Right lung (tissue), 5 donors: ENCODE data around the gene SERTAD2. TPM values are rescaled to one million over a fixed set of nuclear protein-coding genes. Genes with fewer than 3 reads are reported as not detected.

Experiments used
- DNase-seq, 2 donors: peaks; one replicate each; pipeline ENCODE4 v3.0.0-alpha.2; 2013
- polyA plus RNA-seq, 5 donors: library from polyadenylated mRNA; unstranded; fragments of 120-200 nt; gene quantifications; one replicate each; pipeline versions ENCODE4 v1.2.1 to v1.2.3, GENCODE V29; 2013; ENCODE audit warnings: inconsistent platforms in 1 of 5, low replicate concordance in 1 of 5; ENCODE audit not compliant: insufficient read length in 5 of 5, insufficient read depth in 1 of 5

Gene SERTAD2
- polyA plus RNA-seq, 5 donors = 22.3 to 27.9 (median 24.7) TPM

DNA sequence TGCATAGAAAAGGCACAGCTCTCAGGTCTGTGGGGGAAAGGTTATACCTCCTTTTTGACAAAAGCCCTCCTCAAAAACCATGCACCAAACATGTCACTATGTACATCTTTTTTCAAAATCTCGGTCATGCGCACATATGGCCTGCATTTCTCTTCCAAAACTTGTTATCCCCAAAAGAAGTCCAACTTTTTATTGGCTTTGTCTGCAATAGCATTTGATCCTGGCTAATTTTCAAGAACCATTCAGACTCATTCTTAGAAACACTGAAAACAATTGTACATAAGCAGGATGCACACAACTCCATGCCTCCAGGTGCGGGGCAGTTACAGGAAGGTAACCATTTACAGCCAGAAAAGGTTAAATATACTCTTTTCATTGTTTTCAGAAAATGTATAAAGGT is 21.9 kb downstream of the SERTAD2 start:
- no peak for DNase-seq

DNA sequence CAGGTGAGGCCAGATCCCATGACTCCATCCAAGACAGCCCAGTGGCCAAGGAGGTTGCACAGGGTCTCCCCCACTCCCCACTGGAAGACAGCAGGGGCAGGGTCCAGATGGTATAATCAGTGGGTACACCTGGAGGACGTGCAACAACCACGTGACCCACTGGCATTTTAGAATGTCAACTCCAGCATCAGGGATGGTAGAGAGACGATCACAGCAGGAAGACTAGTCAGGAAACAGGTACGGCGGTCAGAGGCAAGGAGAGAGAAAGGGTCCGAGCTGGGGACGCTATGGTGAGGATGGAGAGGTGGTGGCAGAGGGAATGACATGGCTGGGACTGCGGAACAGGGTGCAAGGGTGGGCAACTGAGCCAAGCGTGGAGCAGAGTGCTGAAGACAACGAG is 23.0 kb downstream of the SERTAD2 start:
- no peak for DNase-seq

DNA sequence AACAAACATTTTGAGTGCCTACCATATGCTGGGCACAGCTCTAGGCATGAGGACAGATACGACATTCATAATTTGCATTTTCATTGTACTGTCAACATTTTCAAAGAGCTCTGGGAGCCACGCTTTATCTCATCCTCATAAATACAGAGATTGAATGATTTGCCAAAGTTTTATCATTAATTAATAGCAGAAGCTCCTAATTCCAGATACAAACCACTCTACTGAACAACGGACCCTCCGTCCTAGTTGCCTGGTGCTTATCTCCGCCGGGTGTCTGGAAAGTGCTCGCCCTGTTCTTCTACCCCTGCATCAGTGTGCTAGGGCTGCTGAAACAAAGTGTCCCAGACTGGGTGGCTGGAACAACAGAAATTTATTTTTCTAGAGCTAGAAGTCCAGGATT is 23.8 kb downstream of the SERTAD2 start:
- no peak for DNase-seq

DNA sequence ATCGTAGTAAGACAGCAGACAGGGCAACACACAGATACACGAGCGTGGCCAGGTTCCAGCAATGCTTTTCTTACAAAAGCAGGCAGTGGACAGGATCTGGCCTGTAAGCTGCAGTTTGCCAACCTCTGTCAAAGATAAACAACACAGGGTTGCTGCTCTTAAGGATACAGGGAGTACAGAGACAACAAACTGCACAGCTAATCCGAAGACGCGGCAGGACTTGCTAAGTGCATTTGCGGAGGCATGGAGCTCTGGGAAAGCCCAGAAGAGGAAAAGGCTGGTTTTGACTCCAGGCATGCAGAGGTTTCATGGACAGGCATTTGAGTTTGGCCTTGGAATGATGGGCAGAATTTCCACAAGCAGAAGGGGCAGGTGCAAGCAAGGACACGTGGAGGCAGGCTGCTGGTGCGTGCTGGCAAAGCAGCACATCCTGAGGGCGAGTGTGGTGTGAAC is 24.4 kb downstream of the SERTAD2 start:
- no peak for DNase-seq

DNA sequence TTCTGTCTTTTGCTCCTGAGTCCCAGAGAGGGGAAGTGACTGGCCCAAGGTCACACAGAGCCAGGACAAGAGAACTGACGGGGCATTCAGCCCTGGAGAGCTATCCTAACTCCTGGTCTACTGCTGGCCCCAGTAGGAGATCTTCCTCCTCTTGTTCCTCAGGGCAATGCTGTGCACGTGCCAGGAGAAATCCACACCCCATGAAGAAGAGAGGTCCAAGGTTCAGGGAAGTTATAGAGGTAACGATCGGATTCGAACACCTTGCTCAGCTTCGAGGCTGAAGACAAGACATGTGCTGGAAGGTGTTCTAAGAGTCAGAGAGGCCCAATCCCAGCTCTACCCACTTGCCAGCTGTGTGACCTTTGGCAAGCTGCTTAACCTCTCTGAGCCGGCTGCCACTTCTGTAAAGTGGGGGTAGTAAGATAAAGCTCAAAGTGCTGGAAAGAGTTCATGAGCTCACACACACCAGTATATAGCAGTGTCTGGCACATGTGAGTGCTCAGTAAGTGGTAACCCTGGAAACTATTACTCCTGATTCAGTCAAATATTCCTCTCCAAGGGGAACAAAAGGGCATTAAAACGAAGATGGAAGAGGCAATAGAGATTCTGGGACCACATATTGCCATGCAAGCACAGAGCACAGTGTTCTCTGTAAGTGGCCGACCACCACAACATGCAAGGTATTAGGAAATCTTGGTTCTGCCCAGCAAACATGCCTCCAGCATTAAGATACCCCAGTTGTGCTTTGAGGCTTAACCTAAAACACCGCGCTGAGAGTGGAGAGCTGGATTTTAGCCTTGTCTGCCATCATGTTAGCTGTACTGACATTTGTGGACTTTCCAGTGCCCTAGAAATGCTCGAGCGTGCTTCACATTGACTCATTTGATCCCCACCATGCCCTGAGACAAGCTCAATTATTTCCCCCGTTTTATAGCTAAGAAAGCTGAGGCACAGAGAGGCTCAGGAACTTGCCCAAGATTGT is 25.6 kb downstream of the SERTAD2 start:
- DNase-seq = no peak

DNA sequence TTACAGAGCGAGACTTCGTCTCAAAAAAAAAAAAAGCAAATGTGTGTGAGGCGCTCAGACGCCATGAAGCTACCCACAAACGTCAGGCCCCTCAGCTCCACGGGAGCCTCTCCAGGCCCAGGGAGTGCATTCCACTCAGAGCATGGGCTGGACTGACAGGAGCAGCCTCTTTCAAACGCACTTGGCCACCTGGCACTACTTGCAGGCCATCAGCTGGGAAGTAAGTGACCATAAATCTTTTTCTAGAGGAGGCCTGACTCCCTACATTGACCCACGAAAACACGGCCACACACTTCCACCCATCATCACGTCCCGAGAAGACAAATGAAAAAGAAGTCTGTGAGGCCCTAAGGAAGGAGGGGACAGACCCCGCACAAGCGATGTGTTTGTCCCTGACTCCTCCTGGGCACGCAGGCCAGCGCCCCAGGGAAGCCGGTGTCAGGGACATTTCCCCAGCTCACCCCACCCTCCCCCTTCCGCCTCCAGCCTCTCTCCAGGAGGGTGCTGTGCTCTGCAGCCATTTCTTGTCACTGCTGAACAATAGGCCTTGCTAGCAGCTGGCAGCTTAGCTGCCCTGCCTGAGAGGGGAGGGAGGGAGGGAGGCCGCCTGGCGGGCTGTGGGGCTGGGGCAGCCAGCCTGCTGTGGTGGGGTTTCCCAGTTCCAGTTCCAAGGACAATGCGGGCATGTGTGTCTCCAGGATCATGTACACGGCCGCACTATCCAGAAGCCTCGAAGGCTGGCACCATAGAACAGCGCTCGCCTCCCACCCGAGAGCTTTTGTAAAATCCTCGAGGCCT is 26.6 kb downstream of the SERTAD2 start:
- DNase-seq = no peak

DNA sequence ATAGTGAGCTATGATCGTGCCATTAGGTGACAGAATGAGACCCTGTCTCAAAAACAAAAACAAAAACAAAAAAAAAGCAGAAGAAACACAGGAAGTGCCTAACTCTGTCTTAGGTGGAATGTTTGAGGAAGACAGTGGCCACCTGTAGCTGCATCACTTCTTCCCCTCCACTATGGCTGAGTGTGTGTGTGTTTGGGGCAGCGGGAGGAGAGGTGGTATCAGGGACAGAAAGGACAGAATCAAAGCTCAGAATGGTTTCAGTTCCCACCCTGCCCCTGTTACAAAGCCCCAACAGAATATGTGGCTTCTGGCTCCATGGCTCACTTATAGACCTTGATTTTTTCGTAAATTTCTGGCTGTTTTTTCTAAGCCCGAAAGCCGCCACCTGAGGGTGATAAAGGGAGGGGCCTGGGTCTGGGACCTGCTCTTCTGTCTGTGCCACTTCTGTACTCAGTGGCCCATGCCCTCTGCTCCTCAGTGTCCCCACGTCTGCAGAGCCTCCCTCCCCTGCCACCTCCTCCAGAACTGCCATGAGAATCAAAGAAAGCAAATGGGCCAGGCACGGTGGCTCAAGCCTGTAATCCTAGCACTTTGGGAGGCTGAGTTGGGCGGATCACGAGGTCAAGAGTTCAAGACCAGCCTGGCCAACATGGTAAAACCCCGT is 27.4 kb downstream of the SERTAD2 start:
- DNase-seq = no peak

DNA sequence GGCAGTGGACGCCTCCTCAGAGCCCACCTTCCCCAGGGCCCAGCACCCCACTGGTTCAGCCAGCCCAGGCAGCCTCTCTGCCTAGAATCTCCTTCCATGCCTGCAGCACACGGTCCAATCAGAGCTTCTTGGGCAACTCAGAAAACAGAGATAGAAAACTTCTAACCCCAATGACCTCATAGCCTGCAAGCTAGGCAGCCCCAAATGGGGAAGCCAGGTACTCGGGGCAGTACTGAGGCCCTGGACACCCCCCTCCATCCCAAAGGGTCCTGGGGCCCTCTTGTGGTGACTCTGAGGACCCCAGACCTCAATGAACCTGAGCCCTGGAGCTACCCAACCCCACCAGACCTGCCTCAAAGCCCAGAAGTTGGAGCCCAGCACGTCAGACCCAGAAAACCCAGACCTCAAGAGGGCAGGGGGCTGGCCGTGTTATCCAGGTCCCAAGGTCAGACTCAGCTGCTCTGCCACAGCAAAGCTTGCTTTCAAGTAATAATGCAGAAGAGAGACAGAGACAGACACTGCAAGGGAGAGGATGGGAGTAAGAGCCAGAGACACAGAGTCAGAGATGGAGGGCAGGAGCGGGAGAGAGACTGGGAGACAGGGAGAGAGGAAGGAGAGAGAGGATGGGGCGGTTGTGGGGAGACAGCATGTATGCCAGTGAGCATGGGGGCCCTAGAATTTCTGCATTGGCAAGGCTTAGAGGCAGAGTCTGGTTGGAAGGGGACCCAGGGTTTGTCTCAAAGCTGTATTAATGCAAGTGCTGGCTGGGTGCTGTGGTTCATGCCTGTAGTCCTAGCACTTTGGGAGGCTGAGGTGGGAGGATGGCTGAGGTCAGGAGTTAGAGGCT is 28.2 kb downstream of the SERTAD2 start:
- DNase-seq = no peak

DNA sequence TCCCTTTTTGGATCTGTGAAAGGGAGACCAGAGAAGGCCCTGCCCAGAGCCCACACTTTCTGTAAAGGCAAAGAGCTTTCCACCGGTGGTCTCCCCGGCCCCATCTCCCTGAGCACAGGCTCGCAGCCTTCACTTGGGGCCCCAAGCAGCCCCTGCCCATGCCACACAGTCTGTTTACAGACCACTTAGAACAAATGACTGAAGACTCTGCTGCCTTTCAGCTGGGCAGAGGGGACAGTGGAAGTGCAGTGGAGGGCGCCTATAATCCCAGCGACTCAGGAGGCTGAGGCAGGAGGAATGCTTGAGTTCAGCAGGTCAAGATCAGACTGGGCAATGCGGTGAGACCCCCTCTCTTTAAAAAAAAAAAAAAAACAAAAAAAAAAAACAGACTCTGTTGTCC is 28.9 kb downstream of the SERTAD2 start:
- no peak for DNase-seq

DNA sequence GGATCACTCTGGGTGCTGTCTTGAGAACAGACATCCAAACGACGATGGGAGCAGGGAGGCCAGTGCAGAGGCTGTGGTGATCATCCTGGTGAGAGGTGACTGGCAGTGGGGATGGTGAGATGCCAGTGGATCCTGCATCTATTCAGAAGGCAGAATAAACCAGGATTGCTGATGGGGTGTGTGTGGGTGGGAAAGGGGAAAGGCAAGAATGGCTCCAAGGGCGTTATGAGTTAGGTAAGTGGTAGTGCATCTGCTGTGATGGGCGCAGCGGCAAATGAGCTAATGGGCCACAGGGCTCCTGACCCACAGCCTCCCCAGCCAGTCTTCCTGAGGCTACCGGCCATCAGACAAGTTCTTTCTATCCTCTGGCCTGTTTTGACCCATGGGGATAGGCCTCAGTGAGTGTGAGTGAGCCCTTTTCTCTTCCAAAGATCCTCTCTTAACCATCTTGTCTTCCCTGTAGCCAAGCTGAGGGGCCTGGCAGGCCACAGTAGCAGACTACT is 29.6 kb downstream of the SERTAD2 start:
- no peak for DNase-seq

DNA sequence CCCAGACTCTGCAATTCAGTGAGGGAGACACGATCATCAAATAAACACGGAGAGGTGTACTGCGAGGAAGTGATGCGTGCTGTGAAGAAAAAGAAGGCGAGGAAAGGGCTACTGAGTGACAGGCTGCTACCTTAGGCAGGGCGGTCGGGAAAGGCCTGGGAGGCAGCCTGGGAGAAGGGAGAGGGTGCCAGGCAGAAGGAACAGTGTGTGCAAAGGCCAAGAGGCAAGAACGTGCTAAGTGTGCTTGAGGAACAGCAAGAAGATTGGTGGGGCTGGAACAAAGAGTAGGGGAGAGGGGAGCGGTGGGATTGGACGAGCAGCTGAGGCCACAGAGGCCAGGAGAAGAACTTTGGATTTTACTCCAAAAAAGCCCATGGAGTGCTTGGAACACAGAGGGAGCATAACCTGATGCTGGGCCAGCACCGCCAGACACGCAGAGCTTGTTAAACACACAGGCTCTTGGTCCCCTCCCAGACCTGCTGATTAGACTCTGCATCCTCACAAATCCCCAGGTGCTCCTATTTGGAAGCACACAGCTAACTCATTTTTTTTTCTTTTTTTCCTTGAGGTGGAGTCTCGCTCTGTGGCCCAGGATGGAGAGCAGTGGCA is 30.4 kb downstream of the SERTAD2 start:
- DNase-seq = no peak

DNA sequence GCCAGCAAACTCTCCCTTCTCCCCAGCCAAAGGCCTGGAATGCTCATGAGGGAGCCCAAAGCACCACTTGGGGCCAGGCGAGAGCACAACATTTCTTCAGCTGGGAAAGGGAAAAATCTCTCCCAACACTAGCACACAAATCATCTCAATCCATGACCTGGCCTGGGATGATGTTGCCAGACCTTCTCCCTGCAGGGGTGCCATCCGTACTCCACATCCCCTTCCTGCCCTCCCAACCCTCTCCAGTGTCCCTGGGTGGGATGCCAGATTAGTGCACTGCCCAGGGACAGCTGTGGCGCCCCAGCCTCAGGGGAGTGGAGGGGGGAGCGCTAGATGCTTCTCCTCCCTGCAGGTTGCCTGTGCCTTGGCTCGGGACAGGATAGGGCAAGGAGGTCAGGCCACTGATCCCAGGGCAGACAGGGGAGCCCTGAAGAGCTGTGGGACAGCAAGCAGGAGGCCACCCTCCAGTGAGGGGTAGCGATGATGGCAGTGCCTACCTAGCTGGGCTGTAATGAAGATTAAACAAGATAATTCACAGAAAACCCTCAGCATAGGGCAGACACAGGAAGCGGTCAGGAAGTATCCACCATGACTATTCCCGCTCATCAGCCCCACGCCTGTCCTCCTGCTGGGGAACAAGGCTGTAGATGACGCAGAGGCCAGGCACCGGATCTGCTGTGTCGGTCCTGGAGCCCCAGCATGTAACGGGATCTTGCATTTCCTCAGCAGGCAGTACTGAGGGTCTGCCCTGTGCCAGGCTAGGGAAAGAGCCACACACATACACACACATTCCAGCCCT is 31.1 kb downstream of the SERTAD2 start:
- no peak for DNase-seq

DNA sequence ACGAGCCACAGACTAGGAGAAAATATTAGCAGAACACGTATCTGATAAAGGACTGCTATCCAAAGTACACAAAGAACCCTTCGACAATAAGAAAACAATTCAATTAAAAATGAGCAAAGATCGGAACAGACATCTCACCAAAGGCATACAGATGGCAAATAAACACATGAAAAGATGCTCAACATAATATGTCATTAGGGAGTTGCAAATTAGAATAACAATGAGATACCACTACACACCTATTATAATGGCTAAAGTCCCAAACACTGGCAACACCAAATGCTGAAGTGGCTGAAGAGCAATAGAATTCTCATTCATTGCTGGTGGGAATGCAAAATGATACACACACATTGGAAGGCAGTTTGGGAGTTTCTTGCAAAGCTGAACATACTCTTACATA is 33.1 kb downstream of the SERTAD2 start:
- no peak for DNase-seq

DNA sequence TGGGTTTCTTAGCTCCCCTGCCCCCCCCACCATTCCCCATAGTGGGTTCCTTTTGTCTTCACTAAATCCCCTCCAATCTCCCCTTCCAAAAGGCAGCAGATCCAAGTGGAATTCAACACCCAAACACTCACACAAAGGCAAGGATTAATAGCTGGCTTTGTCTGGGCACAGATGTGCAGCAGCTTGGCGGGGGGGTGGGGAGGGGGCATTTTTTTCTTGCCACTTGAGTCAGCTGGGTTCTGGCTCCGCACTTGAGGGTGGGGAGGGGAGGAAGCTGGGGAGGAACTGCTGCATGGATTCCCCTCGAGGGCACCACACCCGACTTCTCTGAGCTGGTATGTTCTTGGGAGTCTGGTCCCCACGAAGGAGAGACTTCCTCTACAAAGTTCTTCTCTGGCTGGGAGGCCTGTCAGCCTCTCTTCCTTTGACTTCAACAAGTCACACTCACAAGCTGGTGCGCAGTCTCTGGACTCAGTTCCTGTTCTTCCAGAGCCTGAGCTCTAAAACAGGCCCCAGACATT is 36.0 kb downstream of the SERTAD2 start:
- DNase-seq = no peak

DNA sequence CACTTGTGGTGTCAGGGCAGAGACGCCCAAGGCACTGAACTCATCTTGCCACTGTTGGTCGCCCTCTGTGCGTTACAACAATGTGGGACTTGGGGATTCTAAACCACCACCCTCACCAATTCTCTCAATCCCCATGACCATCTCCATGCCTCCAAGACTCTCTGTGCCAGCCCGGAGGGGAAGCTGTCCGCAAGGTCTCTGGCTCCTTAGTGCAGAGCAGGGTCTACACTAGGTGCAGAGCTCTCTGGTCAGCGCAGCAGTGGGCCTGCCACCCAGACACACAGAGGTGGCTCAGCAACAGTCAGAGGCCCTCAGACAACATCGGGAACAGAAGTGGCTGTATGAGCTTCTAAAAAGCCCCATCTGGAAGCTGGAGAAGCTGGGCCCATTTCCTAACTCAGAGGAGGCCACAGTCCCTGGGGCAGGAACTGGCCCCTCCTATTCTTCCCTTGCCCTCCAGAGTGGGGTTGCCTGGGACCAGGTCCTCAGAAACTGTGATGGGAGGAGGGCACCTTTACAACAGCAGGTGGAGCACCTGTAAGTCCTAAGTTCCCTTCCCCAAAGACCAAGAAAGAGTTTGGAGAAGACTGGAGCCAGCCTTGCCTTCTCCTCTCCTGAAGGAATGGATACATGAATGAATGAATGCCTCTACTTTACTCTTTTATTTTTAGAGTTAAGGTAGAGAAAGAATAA is 37.7 kb downstream of the SERTAD2 start:
- DNase-seq = no peak

DNA sequence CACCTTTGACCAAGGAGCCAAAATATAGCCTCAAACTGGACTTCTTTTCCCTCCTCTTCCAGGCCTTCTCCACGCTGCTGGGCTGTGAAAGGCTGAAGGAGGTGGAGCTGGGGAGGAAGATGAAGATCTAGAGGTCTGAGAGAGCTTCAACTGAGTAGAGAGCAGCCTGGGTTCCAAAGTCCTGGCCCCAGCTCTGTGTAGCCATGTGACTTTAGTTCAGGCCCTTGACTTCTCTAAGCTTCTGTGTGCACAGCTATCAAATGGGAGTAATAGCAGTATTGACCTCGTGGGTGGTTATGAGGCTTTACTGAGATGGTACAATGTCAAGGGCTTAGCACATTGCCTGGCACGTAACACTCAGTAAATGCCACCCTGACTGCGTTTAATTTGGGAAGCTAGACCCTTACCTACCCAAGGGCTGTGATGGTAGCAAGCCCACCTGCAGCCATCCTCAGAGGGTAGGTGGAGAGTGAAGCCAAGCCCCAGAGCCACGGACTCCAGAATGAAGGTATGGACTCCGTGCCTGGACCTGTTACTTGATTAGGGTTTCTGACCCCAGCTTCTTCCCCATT is 38.4 kb downstream of the SERTAD2 start:
- DNase-seq = no peak

DNA sequence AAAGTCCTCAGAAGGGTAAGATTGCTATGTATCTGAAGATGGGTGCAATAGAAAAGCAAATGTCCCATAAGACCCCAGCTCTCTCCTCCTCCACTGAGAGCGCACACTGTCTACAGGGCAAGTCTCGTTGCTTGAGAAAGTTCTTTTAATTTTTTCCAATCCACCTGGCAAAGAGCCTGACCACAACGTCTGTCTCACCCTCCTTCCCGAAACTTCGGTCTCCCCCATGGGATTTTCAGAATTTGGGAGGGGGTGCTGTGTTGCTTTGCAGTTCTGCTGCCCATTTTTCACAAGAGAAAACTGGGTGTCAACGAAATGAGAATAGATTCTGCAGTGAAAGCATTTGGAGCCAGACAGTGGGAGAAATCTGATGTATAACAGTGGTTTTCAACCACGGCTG is 40.4 kb downstream of the SERTAD2 start:
- DNase-seq = no peak

DNA sequence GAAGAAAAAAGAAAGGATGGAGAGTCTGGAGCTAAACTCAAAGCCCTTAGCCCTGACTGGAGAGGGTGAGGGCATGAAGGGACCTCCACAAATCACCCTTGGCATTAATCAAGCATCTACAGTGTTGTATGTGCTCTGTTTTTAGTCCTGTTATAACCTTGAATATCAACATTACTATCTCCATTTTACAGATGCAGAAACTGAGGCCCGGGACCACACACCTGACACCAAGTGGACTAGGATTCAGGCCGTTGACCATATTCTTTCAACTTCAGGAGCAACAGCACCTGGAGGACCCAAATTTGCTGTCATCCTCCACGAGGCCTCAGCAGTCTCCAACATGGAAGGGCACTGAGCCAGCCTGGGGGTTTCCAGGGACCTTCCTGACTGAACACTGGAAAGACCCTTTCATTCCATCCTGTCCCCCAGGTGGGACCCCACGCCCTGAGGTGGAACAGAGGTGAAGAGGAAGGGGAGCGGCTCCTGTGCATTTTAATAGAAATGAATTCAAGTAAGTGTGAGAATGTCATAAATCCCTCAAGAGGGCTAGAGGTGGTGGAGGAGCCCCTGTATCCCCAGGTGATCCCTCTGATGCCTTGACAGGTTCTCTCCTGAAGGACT is 41.0 kb downstream of the SERTAD2 start:
- no peak for DNase-seq
